ENCODE results near the gene NLK. TPM values are rescaled to one million over a fixed set of nuclear protein-coding genes. Genes with fewer than 3 reads are reported as not detected.

Gene NLK
- total RNA-seq, 4 donors from 2014 or later, result 7.7 to 20.8 (median 11.5) TPM

DNA sequence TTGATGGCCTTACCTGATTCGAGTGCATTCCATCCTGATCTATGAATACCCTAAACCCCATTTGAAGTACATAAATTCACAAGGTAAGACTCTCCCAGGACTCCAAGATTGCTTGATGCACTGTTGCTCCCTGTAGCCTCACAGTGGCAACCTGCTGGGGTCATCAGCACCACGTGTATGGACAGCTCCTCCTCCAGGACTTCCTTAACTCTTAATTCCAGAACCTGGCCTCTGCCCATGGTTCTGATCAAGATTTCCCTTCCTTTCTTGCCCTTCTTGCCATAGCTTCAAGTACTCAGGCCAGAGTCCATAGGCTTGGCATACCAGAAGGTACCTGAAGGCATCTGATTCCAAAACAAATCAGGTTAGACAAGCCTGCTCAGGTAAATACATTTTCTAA, 34.0 kb upstream of the NLK start:
- Histone ChIP-seq H3K4me1 (no peaks in the 10 kb centered on the region), H3K36me3 (no peaks in the 10 kb centered on the region), H3K9me3 (no peaks in the 10 kb centered on the region), H3K27me3 (no peaks in the 10 kb centered on the region), H3K4me3 (no peak overlapping the region), H3K27ac (no peak overlapping the region)
- DNase-seq (ENCODE audit: low spot score in 2 of 2), result no peak
- 10% methylated on average over 2 of the region's 2 CpGs for WGBS
- TF ChIP-seq EP300 (IDR thresholded peaks at IDR 0.05) (no peak), POLR2AphosphoS5 (IDR thresholded peaks at IDR 0.05) (no peak)
- TF ChIP-seq, protein P1, sequence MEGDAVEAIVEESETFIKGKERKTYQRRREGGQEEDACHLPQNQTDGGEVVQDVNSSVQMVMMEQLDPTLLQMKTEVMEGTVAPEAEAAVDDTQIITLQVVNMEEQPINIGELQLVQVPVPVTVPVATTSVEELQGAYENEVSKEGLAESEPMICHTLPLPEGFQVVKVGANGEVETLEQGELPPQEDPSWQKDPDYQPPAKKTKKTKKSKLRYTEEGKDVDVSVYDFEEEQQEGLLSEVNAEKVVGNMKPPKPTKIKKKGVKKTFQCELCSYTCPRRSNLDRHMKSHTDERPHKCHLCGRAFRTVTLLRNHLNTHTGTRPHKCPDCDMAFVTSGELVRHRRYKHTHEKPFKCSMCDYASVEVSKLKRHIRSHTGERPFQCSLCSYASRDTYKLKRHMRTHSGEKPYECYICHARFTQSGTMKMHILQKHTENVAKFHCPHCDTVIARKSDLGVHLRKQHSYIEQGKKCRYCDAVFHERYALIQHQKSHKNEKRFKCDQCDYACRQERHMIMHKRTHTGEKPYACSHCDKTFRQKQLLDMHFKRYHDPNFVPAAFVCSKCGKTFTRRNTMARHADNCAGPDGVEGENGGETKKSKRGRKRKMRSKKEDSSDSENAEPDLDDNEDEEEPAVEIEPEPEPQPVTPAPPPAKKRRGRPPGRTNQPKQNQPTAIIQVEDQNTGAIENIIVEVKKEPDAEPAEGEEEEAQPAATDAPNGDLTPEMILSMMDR (IDR thresholded peaks at IDR 0.05), result no peak

DNA sequence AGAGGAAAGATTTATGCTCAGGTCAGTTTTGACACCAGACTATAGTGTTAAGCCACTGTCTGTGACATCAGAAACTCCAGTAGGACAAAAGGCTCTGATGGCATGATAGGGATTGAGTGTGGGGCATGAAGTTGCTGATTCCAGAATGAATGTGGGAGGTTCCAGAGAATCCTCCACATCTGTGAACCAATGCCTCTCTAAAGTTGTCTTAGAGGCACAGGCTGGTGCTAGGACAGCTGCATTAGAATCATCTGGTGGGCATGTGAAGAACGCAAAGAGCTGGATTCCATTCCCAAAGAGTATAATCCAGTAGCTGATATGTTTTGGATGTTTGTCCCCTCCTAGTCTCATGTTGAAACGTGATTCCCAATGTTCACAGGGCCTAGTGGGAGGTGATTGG, 32.1 kb upstream of the NLK start:
- no peaks in the 10 kb centered on the region for H3K9me3 ChIP-seq
- H3K27me3 ChIP-seq, result no peaks in the 10 kb centered on the region
- DNase-seq (ENCODE audit: low spot score in 2 of 2), result no peak
- TF ChIP-seq EP300 (IDR thresholded peaks at IDR 0.05), result no peak
- TF ChIP-seq POLR2AphosphoS5 (IDR thresholded peaks at IDR 0.05), result no peak
- TF ChIP-seq POLR2A (IDR thresholded peaks at IDR 0.05), result no peak
- TF ChIP-seq, protein P1 (IDR thresholded peaks at IDR 0.05), result no peak
- 10% methylated on average over 2 of the region's 2 CpGs for WGBS
- H3K36me3 ChIP-seq, result no peaks in the 10 kb centered on the region
- H3K4me3 ChIP-seq, result no peak overlapping the region
- no peaks in the 10 kb centered on the region for H3K4me1 ChIP-seq
- no peak overlapping the region for H3K27ac ChIP-seq

DNA sequence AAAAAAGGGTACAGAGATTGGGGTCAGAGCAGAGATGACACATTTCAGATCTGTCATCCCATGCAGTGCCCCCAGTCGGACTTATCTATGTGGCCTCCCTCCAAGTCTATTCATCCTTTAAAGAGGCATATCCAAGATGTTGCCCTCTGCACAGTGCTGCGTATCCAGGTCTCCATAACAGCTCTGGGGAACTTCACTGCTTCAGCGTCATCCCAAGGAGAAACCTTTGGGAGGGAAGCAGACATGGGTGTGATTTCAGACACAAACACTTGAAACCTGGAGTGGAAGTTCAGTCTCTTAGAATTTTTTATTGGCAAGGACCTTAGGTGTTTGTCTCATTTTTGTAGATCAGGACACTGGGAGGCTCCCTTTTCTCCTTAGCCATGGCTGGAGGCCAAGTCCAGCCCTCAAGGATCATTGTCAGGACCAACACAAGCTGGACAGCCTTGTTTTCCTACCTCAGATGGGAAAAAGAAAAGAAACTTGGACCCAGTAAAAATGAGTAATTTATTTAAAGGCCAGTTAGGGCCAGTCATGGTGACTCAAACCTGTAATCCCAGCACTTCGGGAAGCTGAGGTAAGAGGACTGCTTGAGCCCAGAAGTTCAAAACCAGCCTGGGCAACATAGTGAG, 23.9 kb upstream of the NLK start:
- Histone ChIP-seq H3K27ac (no peak overlapping the region), H3K4me3 (no peak overlapping the region), H3K36me3 (no peaks in the 10 kb centered on the region), H3K27me3 (no peaks in the 10 kb centered on the region), H3K9me3 (no peaks in the 10 kb centered on the region), H3K4me1 (no peaks in the 10 kb centered on the region)
- no peak for TF ChIP-seq POLR2A (IDR thresholded peaks at IDR 0.05)
- TF ChIP-seq, protein P1 (IDR thresholded peaks at IDR 0.05), result no peak
- no peak for TF ChIP-seq POLR2AphosphoS5 (IDR thresholded peaks at IDR 0.05)
- no peak for TF ChIP-seq EP300 (IDR thresholded peaks at IDR 0.05)
- WGBS, result 91% methylated on average over 4 of the region's 4 CpGs
- no peak for DNase-seq (ENCODE audit: low spot score in 2 of 2)

DNA sequence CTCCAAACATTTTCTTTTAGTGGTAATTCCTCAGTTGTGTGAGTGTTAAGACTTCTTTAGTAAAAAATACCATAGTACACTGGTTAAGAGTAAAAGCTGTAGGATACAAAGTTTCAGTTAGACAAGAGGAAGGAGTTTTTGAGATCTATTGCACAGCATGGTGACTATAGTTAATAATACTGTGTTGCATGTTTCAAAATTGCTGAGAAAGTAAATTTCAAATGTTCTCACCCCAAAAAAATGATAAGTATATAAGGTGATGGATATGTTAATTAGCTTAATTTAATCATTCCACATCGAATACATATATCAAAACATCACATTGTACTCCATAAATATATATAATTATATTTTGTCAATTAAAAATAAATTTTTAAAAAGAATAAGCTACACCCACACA, 22.0 kb upstream of the NLK start:
- Histone ChIP-seq H3K36me3 (no peaks in the 10 kb centered on the region), H3K4me3 (no peak overlapping the region), H3K27me3 (no peaks in the 10 kb centered on the region), H3K4me1 (no peaks in the 10 kb centered on the region), H3K9me3 (no peaks in the 10 kb centered on the region), H3K27ac (no peak overlapping the region)
- DNase-seq (ENCODE audit: low spot score in 2 of 2), result no peak
- TF ChIP-seq, protein P1 (IDR thresholded peaks at IDR 0.05), result no peak
- TF ChIP-seq EP300 (IDR thresholded peaks at IDR 0.05) (no peak), POLR2AphosphoS5 (IDR thresholded peaks at IDR 0.05) (no peak), POLR2A (IDR thresholded peaks at IDR 0.05) (no peak)
- 62% methylated on average over 1 of the region's 1 CpG for WGBS

DNA sequence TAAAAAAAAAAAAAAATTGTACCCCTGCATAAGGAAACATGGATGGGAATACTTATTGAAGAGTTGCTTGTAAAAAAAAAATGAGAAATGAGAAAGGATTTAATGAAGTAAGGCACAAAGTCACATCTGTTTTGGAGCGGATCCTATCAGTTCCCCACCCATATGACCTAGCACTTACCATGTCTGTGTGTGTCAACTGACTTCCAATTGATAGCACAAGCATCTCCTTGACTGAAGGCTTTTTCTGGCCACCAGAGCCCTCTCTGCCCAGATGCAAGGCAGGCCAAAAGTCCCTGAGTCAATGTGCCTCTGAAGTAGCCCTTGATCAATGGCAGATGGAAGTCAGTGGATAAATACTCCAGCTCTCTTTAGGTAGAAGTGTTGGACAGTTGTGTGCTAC, 13.4 kb upstream of the NLK start:
- Histone ChIP-seq H3K36me3 (no peaks in the 10 kb centered on the region), H3K27me3 (no peaks in the 10 kb centered on the region), H3K27ac (no peak overlapping the region), H3K4me3 (no peak overlapping the region), H3K4me1 (no peaks in the 10 kb centered on the region), H3K9me3 (no peaks in the 10 kb centered on the region)
- TF ChIP-seq POLR2AphosphoS5 (IDR thresholded peaks at IDR 0.05), result no peak
- TF ChIP-seq, protein P1 (IDR thresholded peaks at IDR 0.05), result no peak
- no peak for TF ChIP-seq EP300 (IDR thresholded peaks at IDR 0.05)
- TF ChIP-seq POLR2A (IDR thresholded peaks at IDR 0.05), result no peak
- DNase-seq (ENCODE audit: low spot score in 2 of 2), result no peak
- 89% methylated on average over 1 of the region's 1 CpG for WGBS

Data from suprapubic skin (tissue), 4 donors.